DOHH2 (cell line): ENCODE data around the gene MKRN3.

Experiments
- H3F3A ChIP-seq: fragments of 200-600 bp; sonication (generic), shearing (Covaris generic); 2 replicates; pipeline ENCODE4 v1.6.0; 2016; ENCODE audit warnings: antibody characterized with exemption, mild to moderate bottlenecking; ENCODE audit not compliant: control insufficient read depth, insufficient read depth
- H3K27ac ChIP-seq: fragments of 200-600 bp; sonication (generic); 2 replicates; pipeline ENCODE4 v1.5.1; 2014; ENCODE audit warnings: low read depth, mild to moderate bottlenecking, low read length, moderate library complexity
- H3K27me3 ChIP-seq: fragments of 200-600 bp; sonication (generic); 2 replicates; pipeline ENCODE4 v1.6.1; 2014; ENCODE audit warnings: mild to moderate bottlenecking, low read length, mixed read lengths; ENCODE audit not compliant: control insufficient read depth
- H3K36me3 ChIP-seq: fragments of 200-600 bp; sonication (generic); 2 replicates; pipeline ENCODE4 v1.6.1; 2014; ENCODE audit warnings: mild to moderate bottlenecking, low read length, moderate library complexity, mixed read lengths; ENCODE audit not compliant: control insufficient read depth
- H3K4me1 ChIP-seq: fragments of 200-600 bp; sonication (generic); 2 replicates; pipeline ENCODE4 v1.6.1; 2014; ENCODE audit warnings: mild to moderate bottlenecking, low read length, mixed read lengths; ENCODE audit not compliant: control insufficient read depth
- H3K4me2 ChIP-seq: fragments of 200-600 bp; sonication (generic); 2 replicates; pipeline ENCODE4 v1.6.0; 2014; ENCODE audit warnings: mild to moderate bottlenecking, low read length, moderate library complexity
- H3K4me3 ChIP-seq: fragments of 200-600 bp; sonication (generic); 2 replicates; pipeline ENCODE4 v1.5.1; 2014; ENCODE audit warnings: mild to moderate bottlenecking, low read length, mixed read lengths
- H3K79me2 ChIP-seq: fragments of 200-600 bp; sonication (generic); 2 replicates; pipeline ENCODE4 v1.6.1; 2014; ENCODE audit warnings: mild to moderate bottlenecking, low read length, mixed read lengths; ENCODE audit not compliant: control insufficient read depth
- H3K9me2 ChIP-seq: fragments of 200-600 bp; sonication (generic); replicated peaks from 2 replicates; pipeline ENCODE4 v1.6.1; 2014; ENCODE audit warnings: mild to moderate bottlenecking, low read length, mixed read lengths; ENCODE audit not compliant: control insufficient read depth
- H3K9me3 ChIP-seq: fragments of 200-600 bp; sonication (generic); 2 replicates; pipeline ENCODE4 v1.6.1; 2014; ENCODE audit warnings: antibody characterized with exemption, low read length, mixed read lengths; ENCODE audit not compliant: control insufficient read depth, insufficient read depth
- H4K20me1 ChIP-seq: fragments of 200-600 bp; sonication (generic); 2 replicates; pipeline ENCODE4 v1.6.0; 2014; ENCODE audit warnings: low read depth, mild to moderate bottlenecking, antibody characterized with exemption, low read length, moderate library complexity; ENCODE audit not compliant: control insufficient read depth, insufficient read depth
- CTCF ChIP-seq: fragments of 200-600 bp; sonication (generic); IDR thresholded peaks from one replicate; pipeline ENCODE4 v1.5.1; 2014; ENCODE audit warnings: antibody characterized with exemption, mild to moderate bottlenecking, low read depth, low read length; ENCODE audit not compliant: poor library complexity, severe bottlenecking
- EZH2phosphoT487 ChIP-seq: fragments of 200-600 bp; sonication (generic); IDR thresholded peaks from 2 replicates; pipeline ENCODE4 v1.6.1; 2017; ENCODE audit warnings: borderline replicate concordance, mild to moderate bottlenecking, antibody characterized with exemption, low read length, moderate library complexity, mixed read lengths

Gene MKRN3

GRCh38 chr15:23574742-23575141 lies 9.3 kb downstream of the MKRN3 start:
- no peaks in the 10 kb centered on the region for H3K4me1 ChIP-seq
- no peaks in the 10 kb centered on the region for H3K27me3 ChIP-seq
- H3K79me2 ChIP-seq = no peaks in the 10 kb centered on the region
- no peaks in the 10 kb centered on the region for H4K20me1 ChIP-seq
- no peak overlapping the region for H3K4me3 ChIP-seq
- H3F3A ChIP-seq = no peaks in the 10 kb centered on the region
- no peak overlapping the region for H3K4me2 ChIP-seq
- TF ChIP-seq EZH2phosphoT487 (no peak), CTCF (no peak)
- no peaks in the 10 kb centered on the region for H3K9me2 ChIP-seq
- H3K27ac ChIP-seq = no peak overlapping the region
- H3K36me3 ChIP-seq = no peaks in the 10 kb centered on the region
- H3K9me3 ChIP-seq = no peaks in the 10 kb centered on the region

- H3K27ac ChIP-seq = no peak overlapping the region
- H3K9me3 ChIP-seq = no peaks in the 10 kb centered on the region
- H3K4me3 ChIP-seq = no peak overlapping the region
- no peaks in the 10 kb centered on the region for H4K20me1 ChIP-seq
- H3K9me2 ChIP-seq = no peaks in the 10 kb centered on the region
- H3K79me2 ChIP-seq = no peaks in the 10 kb centered on the region
- H3K4me2 ChIP-seq = no peak overlapping the region
- no peak for TF ChIP-seq CTCF
- no peak for TF ChIP-seq EZH2phosphoT487
- no peaks in the 10 kb centered on the region for H3K27me3 ChIP-seq
- no peaks in the 10 kb centered on the region for H3F3A ChIP-seq
- H3K4me1 ChIP-seq = no peaks in the 10 kb centered on the region
- H3K36me3 ChIP-seq = no peaks in the 10 kb centered on the region
Observed at GRCh38 chr15:23576061-23576460, 10.6 kb downstream of the MKRN3 start.

GRCh38 chr15:23578521-23579150 lies 13.2 kb downstream of the MKRN3 start:
- H3F3A ChIP-seq = no peaks in the 10 kb centered on the region
- H3K27me3 ChIP-seq = no peaks in the 10 kb centered on the region
- H3K4me1 ChIP-seq = no peaks in the 10 kb centered on the region
- TF ChIP-seq CTCF (no peak), EZH2phosphoT487 (no peak)
- no peaks in the 10 kb centered on the region for H3K9me2 ChIP-seq
- H3K4me3 ChIP-seq = no peak overlapping the region
- no peaks in the 10 kb centered on the region for H3K36me3 ChIP-seq
- no peak overlapping the region for H3K27ac ChIP-seq
- H4K20me1 ChIP-seq = no peaks in the 10 kb centered on the region
- H3K9me3 ChIP-seq = no peaks in the 10 kb centered on the region
- no peaks in the 10 kb centered on the region for H3K79me2 ChIP-seq
- H3K4me2 ChIP-seq = no peak overlapping the region
